Loucy (cell line): ENCODE data around the gene ARL8B.

Source experiments
- H2AFZ ChIP-seq: fragments of 200-600 bp; sonication (generic); 2 replicates; pipeline ENCODE4 v1.6.0; 2016; ENCODE audit warnings: antibody characterized with exemption, mild to moderate bottlenecking, low read length, moderate library complexity
- H3F3A ChIP-seq: fragments of 200-600 bp; 2 replicates; pipeline ENCODE4 v1.6.0; 2016; ENCODE audit warnings: antibody characterized with exemption, low read depth, mild to moderate bottlenecking
- H3K27me3 ChIP-seq: fragments of 200-600 bp; sonication (generic); 2 replicates; pipeline ENCODE4 v1.6.1; 2014; ENCODE audit warnings: low read length, mild to moderate bottlenecking; ENCODE audit not compliant: insufficient read depth, poor library complexity, severe bottlenecking
- H3K36me3 ChIP-seq: fragments of 200-600 bp; sonication (generic); 2 replicates; pipeline ENCODE4 v1.6.1; 2016; ENCODE audit warnings: low read length; ENCODE audit not compliant: insufficient read depth
- H3K4me1 ChIP-seq: fragments of 200-600 bp; sonication (generic); 2 replicates; pipeline ENCODE4 v1.5.1; 2014; ENCODE audit warnings: low read length, mild to moderate bottlenecking; ENCODE audit not compliant: insufficient read depth, poor library complexity, severe bottlenecking
- H3K4me2 ChIP-seq: fragments of 200-600 bp; sonication (generic); 2 replicates; pipeline ENCODE4 v1.6.0; 2014; ENCODE audit warnings: antibody characterized with exemption, low read length, low read depth, mild to moderate bottlenecking; ENCODE audit not compliant: poor library complexity, severe bottlenecking
- H3K4me3 ChIP-seq: fragments of 200-600 bp; sonication (generic); 2 replicates; pipeline ENCODE4 v1.5.1; 2014; ENCODE audit warnings: low read length, mild to moderate bottlenecking, mixed read lengths; ENCODE audit not compliant: poor library complexity, severe bottlenecking
- H3K79me2 ChIP-seq: fragments of 200-600 bp; sonication (generic); 2 replicates; pipeline ENCODE4 v1.6.1; 2014; ENCODE audit warnings: low read length; ENCODE audit not compliant: insufficient read depth
- H3K9ac ChIP-seq: fragments of 200-600 bp; sonication (generic); 2 replicates; pipeline ENCODE4 v1.6.0; 2014; ENCODE audit warnings: mild to moderate bottlenecking, low read depth, low read length, moderate library complexity; ENCODE audit not compliant: poor library complexity, severe bottlenecking
- H3K9me2 ChIP-seq: fragments of 200-600 bp; sonication (generic); replicated peaks from 2 replicates; pipeline ENCODE4 v1.6.1; 2016; ENCODE audit warnings: low read depth, low read length, mixed read lengths
- H3K9me3 ChIP-seq: fragments of 200-600 bp; sonication (generic); 2 replicates; pipeline ENCODE4 v1.6.1; 2014; ENCODE audit warnings: mild to moderate bottlenecking, antibody characterized with exemption, low read length, low read depth; ENCODE audit not compliant: insufficient read depth
- H4K20me1 ChIP-seq: fragments of 200-600 bp; sonication (generic); 2 replicates; pipeline ENCODE4 v1.6.0; 2014; ENCODE audit warnings: antibody characterized with exemption, low read length, mild to moderate bottlenecking; ENCODE audit not compliant: insufficient read depth, poor library complexity, severe bottlenecking
- EZH2phosphoT487 ChIP-seq: fragments of 200-600 bp; IDR thresholded peaks from 2 replicates; pipeline ENCODE4 v1.6.1; 2018; ENCODE audit warnings: antibody characterized with exemption, mild to moderate bottlenecking, moderate library complexity, borderline replicate concordance
- TF ChIP-seq, protein P1 (sequence below): fragments of 200-600 bp; sonication (generic); conservative IDR thresholded peaks from 2 replicates; pipeline ENCODE4 v1.5.1; 2014; ENCODE audit warnings: mild to moderate bottlenecking, antibody characterized with exemption, low read length

The ARL8B gene

DNA sequence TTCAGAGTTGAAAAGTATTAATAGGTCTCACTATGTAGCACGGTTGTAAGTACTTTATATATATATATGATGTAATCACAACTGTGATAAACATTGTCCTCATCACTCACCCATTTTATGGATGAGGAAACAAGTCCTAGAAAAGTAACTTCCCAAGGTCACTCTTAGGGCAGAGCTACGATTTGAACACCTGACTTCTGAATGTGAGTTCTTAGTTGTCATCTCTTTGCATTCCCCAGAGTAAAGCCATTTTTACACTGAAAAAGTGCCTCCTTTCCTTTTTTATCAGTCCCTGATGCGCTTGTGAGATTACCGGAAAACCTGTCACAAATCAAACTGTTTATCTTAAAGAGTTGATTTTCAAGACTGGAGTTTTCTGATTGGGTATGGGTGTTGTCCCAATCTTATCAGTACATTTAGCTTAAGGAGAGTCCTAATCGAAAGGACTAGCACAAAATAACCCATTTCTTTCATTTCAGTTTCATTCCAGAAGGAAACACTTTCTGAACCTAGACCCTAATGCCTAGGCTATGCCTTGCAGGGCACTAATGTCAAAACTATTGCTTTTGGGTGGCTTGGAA is 63.1 kb downstream of the ARL8B start:
- Histone ChIP-seq H3K4me3 (no peak overlapping the region), H2AFZ (no peak overlapping the region), H3K4me2 (peak overlapping the region; percentile 87), H3K27me3 (peaks cover 6% of the 10 kb centered on the region), H3K36me3 (peaks cover 1% of the 10 kb centered on the region; the same call in 1 of the 2 replicates), H4K20me1 (peaks cover 24% of the 10 kb centered on the region), H3K9me3 (no peaks in the 10 kb centered on the region), H3K4me1 (peaks cover 69% of the 10 kb centered on the region), H3K9ac (peak overlapping the region; percentile 81), H3K9me2 (no peaks in the 10 kb centered on the region), H3F3A (peaks cover 18% of the 10 kb centered on the region), H3K79me2 (peaks cover 32% of the 10 kb centered on the region)
- TF ChIP-seq, protein P1, sequence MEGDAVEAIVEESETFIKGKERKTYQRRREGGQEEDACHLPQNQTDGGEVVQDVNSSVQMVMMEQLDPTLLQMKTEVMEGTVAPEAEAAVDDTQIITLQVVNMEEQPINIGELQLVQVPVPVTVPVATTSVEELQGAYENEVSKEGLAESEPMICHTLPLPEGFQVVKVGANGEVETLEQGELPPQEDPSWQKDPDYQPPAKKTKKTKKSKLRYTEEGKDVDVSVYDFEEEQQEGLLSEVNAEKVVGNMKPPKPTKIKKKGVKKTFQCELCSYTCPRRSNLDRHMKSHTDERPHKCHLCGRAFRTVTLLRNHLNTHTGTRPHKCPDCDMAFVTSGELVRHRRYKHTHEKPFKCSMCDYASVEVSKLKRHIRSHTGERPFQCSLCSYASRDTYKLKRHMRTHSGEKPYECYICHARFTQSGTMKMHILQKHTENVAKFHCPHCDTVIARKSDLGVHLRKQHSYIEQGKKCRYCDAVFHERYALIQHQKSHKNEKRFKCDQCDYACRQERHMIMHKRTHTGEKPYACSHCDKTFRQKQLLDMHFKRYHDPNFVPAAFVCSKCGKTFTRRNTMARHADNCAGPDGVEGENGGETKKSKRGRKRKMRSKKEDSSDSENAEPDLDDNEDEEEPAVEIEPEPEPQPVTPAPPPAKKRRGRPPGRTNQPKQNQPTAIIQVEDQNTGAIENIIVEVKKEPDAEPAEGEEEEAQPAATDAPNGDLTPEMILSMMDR = no peak
- no peak for TF ChIP-seq EZH2phosphoT487

DNA sequence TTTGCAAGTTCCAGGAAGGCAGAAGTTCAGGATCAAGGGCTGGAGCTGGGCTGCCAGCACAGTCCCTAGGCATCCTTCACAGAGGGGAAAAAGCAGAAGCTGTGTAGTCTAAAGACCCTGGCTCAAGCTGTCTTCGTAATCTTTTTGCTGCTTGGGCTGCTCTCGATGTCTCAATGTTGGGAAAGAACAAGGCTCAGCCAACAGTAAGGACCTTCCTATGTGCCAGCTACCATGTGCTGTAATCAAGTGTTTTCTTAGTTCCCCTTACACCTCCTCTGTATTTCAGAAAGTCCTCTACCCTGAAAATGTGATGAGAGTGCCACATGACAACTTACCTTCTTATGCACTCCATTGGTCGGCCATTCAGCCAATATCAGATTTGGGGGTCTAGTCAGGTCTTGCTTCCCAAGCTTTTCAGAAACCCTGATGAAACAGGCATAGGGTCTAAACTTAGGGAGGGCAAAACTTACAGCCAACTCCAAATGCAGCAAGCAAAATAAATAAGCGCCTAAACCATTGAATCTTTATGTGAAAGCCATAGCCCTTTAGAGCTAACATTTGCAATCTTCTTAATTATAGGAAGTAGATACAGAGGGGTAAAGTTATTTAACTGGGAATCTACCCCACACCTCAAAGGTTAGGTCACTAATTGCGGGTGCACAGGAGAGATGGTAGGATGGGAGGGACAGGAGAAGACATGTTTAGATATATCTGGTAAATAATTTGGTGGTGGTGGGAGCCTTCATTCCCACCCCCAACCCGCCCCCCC is 64.2 kb downstream of the ARL8B start:
- Histone ChIP-seq H3K79me2 (peaks cover 42% of the 10 kb centered on the region), H2AFZ (no peak overlapping the region), H3K9me2 (no peaks in the 10 kb centered on the region), H4K20me1 (peaks cover 34% of the 10 kb centered on the region), H3K27me3 (peaks cover 6% of the 10 kb centered on the region), H3F3A (peaks cover 13% of the 10 kb centered on the region), H3K4me3 (peak overlapping the region; percentile 73), H3K4me2 (peak overlapping the region; percentile 87), H3K36me3 (no peaks in the 10 kb centered on the region), H3K9me3 (no peaks in the 10 kb centered on the region), H3K9ac (peak overlapping the region; percentile 81), H3K4me1 (peaks cover 67% of the 10 kb centered on the region)
- TF ChIP-seq, protein P1 = no peak
- TF ChIP-seq EZH2phosphoT487 = no peak

DNA sequence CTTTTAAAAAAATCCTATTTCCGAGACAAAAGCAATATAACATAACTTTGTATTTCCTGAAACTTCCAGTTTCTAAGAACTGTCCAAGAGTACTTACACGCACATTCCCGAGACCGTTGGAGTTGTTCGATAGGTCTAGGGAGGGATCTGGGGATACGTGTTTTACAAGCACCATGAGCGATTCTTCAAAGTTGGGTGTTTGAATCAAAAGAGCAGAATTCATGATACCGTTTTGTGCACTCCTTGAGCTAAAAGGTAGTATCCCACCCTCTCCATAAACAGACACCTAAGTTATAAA is 64.7 kb downstream of the ARL8B start:
- H3K4me3 ChIP-seq = peak overlapping the region; percentile 73
- peaks cover 39% of the 10 kb centered on the region for H4K20me1 ChIP-seq
- peaks cover 9% of the 10 kb centered on the region; the same call in 1 of the 2 replicates for H3F3A ChIP-seq
- no peaks in the 10 kb centered on the region for H3K36me3 ChIP-seq
- H3K4me1 ChIP-seq = peaks cover 68% of the 10 kb centered on the region
- H3K79me2 ChIP-seq = peaks cover 48% of the 10 kb centered on the region
- peak overlapping the region; percentile 87 for H3K4me2 ChIP-seq
- H3K9ac ChIP-seq = peak overlapping the region; percentile 81
- H3K9me2 ChIP-seq = no peaks in the 10 kb centered on the region
- peak overlapping the region; percentile 44; the same call in 1 of the 2 replicates for H2AFZ ChIP-seq
- TF ChIP-seq EZH2phosphoT487 = no peak
- TF ChIP-seq, protein P1 = no peak
- peaks cover 6% of the 10 kb centered on the region for H3K27me3 ChIP-seq
- no peaks in the 10 kb centered on the region for H3K9me3 ChIP-seq
